ENCODE results near the gene STK32C.

STK32C gene

GRCh38 chr10:132264306-132264950 lies 43.3 kb downstream of the STK32C start:
- DNase-seq, result peak; percentile 22

GRCh38 chr10:132263866-132264265 lies 43.9 kb downstream of the STK32C start:
- DNase-seq, result peak; percentile 6

GRCh38 chr10:132259702-132260482 lies 47.9 kb downstream of the STK32C start:
- no peak for DNase-seq

GRCh38 chr10:132258423-132258822 lies 49.3 kb downstream of the STK32C start:
- DNase-seq, result no peak

- no peak for DNase-seq
Observed at GRCh38 chr10:132257907-132258306, 49.8 kb downstream of the STK32C start.

- no peak for DNase-seq
Observed at GRCh38 chr10:132257271-132257670, 50.5 kb downstream of the STK32C start.

- no peak for DNase-seq
Observed at GRCh38 chr10:132256866-132257265, 50.9 kb downstream of the STK32C start.

GRCh38 chr10:132255489-132256344 lies 52.0 kb downstream of the STK32C start:
- DNase-seq, result no peak

GRCh38 chr10:132254841-132255240 lies 52.9 kb downstream of the STK32C start:
- no peak for DNase-seq

GRCh38 chr10:132253092-132253687 lies 54.6 kb downstream of the STK32C start:
- DNase-seq, result no peak

GRCh38 chr10:132252412-132252811 lies 55.3 kb downstream of the STK32C start:
- DNase-seq, result no peak

- no peak for DNase-seq
Observed at GRCh38 chr10:132251928-132252327, 55.8 kb downstream of the STK32C start.

GRCh38 chr10:132250481-132251475 lies 57.0 kb downstream of the STK32C start:
- DNase-seq, result no peak

GRCh38 chr10:132249824-132250375 lies 57.9 kb downstream of the STK32C start:
- DNase-seq, result no peak

GRCh38 chr10:132249226-132249724 lies 58.5 kb downstream of the STK32C start:
- no peak for DNase-seq

GRCh38 chr10:132248455-132249225 lies 59.1 kb downstream of the STK32C start:
- DNase-seq, result no peak

- DNase-seq, result peak; percentile 51
Observed at GRCh38 chr10:132247943-132248342, 59.8 kb downstream of the STK32C start.

- DNase-seq, result no peak
Observed at GRCh38 chr10:132246296-132246695, 61.5 kb downstream of the STK32C start.

- DNase-seq, result no peak
Observed at GRCh38 chr10:132245056-132245455, 62.7 kb downstream of the STK32C start.

- no peak for DNase-seq
Observed at GRCh38 chr10:132243626-132244025, 64.1 kb downstream of the STK32C start.
